Stomach (tissue), 4 donors: ENCODE measurements around the gene RANBP6.

Experiments used
- EP300 ChIP-seq: sonication (generic); formaldehyde crosslinking; IDR thresholded peaks from one replicate; pipeline ENCODE4 v1.6.1; 2017; ENCODE audit warnings: antibody characterized with exemption
- TF ChIP-seq, protein P1 (sequence below), 7 experiments: fragments of 450-650 bp in 4 of 7; fragments of 200-600 bp in 3 of 7; sonication (generic) in 3 of 7; IDR thresholded peaks; one replicate each; pipeline ENCODE4 v1.5.1; 2016 to 2019; ENCODE audit warnings: antibody characterized with exemption in 7 of 7, control low read depth in 2 of 7, mild to moderate bottlenecking in 1 of 7

DNA sequence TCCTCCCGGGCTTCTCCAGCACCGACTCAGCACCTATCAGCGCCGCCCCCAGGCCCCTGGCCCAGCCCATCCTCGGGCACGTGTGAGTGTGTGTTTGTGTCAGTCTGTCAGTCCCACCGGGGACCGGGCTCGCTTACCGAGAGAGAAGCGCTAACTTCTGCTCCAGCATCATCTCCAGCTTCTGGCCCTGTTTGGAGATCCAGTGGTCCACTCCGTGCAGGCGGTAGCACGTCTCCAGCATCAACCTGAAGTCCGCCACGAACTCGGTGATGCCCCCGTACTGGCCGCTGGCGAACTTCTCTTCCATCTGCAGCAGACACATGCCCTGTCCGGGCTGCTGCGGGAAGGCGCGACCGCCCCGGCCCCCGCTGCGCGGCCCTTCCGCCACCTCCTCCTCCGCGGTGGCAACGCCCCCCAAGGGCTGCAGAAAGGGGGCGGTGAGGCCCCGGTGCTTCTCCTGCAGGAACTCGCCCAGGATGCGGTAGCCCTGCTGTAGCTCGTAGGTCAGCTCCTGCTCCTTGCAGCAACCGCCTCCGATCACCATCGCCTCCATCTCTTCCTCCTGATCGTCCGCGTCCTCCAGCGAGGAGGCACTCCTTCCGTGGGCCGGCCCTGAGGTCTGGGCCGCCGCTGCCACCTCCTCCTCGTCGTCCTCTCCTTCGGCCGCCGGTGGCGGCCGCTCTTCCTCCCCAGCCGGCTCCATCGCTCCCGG is 8.2 kb downstream of the RANBP6 start:
- TF ChIP-seq, protein P1, sequence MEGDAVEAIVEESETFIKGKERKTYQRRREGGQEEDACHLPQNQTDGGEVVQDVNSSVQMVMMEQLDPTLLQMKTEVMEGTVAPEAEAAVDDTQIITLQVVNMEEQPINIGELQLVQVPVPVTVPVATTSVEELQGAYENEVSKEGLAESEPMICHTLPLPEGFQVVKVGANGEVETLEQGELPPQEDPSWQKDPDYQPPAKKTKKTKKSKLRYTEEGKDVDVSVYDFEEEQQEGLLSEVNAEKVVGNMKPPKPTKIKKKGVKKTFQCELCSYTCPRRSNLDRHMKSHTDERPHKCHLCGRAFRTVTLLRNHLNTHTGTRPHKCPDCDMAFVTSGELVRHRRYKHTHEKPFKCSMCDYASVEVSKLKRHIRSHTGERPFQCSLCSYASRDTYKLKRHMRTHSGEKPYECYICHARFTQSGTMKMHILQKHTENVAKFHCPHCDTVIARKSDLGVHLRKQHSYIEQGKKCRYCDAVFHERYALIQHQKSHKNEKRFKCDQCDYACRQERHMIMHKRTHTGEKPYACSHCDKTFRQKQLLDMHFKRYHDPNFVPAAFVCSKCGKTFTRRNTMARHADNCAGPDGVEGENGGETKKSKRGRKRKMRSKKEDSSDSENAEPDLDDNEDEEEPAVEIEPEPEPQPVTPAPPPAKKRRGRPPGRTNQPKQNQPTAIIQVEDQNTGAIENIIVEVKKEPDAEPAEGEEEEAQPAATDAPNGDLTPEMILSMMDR (IDR thresholded peaks at IDR 0.05) = no peak
- TF ChIP-seq EP300 = no peak
